ENCODE measurements around the gene SVIL. TPM values are rescaled to one million over a fixed set of nuclear protein-coding genes. Genes with fewer than 3 reads are reported as not detected.

SVIL gene
- total RNA-seq, 4 donors from 2014 or later, result 585 to 1,262 (median 942) TPM

DNA sequence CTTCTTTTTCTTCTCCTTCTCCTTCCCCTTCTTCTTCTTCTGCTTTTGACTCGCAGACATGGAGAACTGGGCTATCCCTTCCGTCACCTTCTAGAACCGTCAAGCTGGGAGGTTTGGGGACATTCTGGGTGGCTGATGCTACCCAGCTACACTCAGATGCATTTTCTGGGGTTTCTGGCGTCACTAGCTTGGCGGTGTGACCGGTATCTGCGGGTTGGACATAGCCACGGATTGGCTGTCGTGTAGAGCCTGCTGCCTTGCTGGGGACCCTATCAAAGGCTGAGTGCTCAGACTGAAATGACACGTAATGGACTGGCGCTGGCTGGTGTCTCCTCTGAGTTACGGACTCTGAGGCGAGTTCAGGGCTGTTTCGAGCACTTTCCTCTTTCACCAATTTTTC lies 101.7 kb downstream of the SVIL start:
- TF ChIP-seq POLR2A (IDR thresholded peaks at IDR 0.05) (no peak), EP300 (IDR thresholded peaks at IDR 0.05) (no peak), POLR2AphosphoS5 (IDR thresholded peaks at IDR 0.05) (no peak)
- TF ChIP-seq, protein P1, sequence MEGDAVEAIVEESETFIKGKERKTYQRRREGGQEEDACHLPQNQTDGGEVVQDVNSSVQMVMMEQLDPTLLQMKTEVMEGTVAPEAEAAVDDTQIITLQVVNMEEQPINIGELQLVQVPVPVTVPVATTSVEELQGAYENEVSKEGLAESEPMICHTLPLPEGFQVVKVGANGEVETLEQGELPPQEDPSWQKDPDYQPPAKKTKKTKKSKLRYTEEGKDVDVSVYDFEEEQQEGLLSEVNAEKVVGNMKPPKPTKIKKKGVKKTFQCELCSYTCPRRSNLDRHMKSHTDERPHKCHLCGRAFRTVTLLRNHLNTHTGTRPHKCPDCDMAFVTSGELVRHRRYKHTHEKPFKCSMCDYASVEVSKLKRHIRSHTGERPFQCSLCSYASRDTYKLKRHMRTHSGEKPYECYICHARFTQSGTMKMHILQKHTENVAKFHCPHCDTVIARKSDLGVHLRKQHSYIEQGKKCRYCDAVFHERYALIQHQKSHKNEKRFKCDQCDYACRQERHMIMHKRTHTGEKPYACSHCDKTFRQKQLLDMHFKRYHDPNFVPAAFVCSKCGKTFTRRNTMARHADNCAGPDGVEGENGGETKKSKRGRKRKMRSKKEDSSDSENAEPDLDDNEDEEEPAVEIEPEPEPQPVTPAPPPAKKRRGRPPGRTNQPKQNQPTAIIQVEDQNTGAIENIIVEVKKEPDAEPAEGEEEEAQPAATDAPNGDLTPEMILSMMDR (IDR thresholded peaks at IDR 0.05), result no peak
- Histone ChIP-seq H3K36me3 (peaks cover 0 to 52% of the 10 kb centered on the region in 2 donors), H3K9me3 (no peaks in the 10 kb centered on the region), H3K4me1 (peaks cover 11 to 66% (median 12%) of the 10 kb centered on the region in 3 donors), H3K27ac (peak overlapping the region in 2 of 4 donors; percentile 77 to 81), H3K4me3 (no peak overlapping the region), H3K27me3 (no peaks in the 10 kb centered on the region)
- ATAC-seq, result no peak
- WGBS, 2 donors (ENCODE audit: low coverage in 1 of 2), result 88 to 91% methylated on average over 6 to 10 of the region's 14 CpGs

DNA sequence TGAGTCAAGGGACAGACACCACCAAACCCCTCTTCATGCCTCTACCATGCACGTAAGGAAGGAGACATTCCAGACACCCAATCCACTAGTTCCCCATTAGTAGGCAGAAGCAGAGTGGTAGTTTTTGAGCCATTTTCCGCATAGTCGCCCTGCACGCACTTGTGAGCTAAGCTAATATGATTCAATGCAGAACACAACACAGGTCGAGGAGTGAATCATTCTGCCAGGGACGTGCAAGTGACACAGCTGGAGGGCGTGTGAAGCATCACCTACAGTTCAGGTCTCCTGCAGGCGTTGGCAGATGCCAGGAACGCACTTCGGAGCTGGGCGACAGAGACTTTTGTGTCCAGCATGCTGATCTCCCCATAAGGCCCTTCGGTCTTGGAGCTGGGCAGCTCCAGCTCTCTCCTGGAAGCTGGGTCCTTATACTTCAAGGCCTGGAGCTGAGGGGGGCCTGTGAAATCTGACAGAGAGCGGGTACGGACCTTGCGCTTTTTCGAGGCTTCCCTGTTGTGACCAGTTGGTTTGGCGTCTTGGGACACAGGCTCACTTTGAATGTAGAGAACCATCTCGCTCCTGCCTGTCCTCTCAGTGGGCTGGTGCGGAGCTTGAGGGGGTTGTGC lies 102.4 kb downstream of the SVIL start:
- no peak overlapping the region for H3K4me3 ChIP-seq

DNA sequence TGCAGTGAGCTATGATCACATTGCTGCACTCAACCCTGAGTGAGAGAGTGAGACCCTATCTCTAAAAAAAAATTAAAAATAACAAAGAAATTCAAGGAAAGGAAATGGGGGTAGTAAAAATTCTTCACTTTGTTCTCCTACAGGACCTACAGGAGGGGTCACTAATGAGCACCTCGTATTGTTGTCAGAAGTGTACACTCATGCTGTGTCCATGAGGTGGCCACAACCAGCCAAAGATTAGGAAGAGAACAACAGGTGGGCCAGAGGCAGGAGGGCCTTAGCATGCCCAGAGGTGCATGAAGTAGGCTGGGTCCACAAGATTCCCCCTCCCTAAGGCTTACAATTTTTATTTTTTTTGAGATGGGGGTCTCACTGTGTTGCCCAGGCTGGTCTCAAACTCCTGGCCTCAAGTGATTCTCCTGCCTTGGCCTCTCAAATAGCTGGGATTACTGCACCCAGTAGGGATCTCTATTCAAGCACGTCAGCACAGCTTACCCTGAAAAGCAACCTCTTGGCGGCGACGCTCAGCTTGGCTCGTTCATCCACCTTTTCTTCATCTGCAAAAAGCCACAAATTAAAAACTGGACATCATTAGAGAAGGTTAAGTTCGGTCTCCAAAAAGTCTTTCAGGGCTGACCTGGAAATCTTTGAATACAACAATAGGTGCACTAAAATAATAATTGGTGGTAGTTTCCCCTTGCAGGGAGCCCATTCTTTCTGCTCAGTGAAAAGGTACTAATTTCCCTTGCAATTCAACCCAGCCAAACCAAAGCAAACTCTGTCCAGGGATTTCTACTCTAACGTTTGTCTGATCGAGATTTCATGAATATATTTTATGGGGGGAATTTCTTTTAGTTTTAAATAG lies 104.4 kb downstream of the SVIL start:
- TF ChIP-seq, protein P1 (IDR thresholded peaks at IDR 0.05), result no peak
- TF ChIP-seq EP300 (IDR thresholded peaks at IDR 0.05), result no peak
- no peak for TF ChIP-seq POLR2A (IDR thresholded peaks at IDR 0.05)
- no peak for TF ChIP-seq POLR2AphosphoS5 (IDR thresholded peaks at IDR 0.05)
- no peak for ATAC-seq
- WGBS, 2 donors (ENCODE audit: low coverage in 1 of 2), result 42 to 76% methylated on average over 4 to 7 of the region's 9 CpGs
- Histone ChIP-seq H3K9me3 (no peaks in the 10 kb centered on the region), H3K27me3 (no peaks in the 10 kb centered on the region), H3K27ac (peak overlapping the region in 2 of 4 donors; percentile 28 to 78), H3K36me3 (peaks cover 0 to 76% of the 10 kb centered on the region in 2 donors), H3K4me1 (peaks cover 4 to 52% (median 5%) of the 10 kb centered on the region in 3 donors), H3K4me3 (no peak overlapping the region)

More for the DNA sequence above, 102.4 kb downstream of the SVIL start:
- TF ChIP-seq, protein P1 (IDR thresholded peaks at IDR 0.05), result no peak
- TF ChIP-seq POLR2AphosphoS5 (IDR thresholded peaks at IDR 0.05) (peak; percentile 3), EP300 (IDR thresholded peaks at IDR 0.05) (no peak), POLR2A (IDR thresholded peaks at IDR 0.05) (no peak)
- Histone ChIP-seq H3K9me3 (no peaks in the 10 kb centered on the region), H3K27me3 (no peaks in the 10 kb centered on the region), H3K4me1 (peaks cover 11 to 60% (median 12%) of the 10 kb centered on the region in 3 donors), H3K27ac (peak overlapping the region in 3 of 4 donors; percentile 33 to 81 (median 77)), H3K36me3 (peaks cover 0 to 58% of the 10 kb centered on the region in 2 donors)
- 74 to 96% methylated on average over 6 to 8 of the region's 19 CpGs for WGBS, 2 donors (ENCODE audit: low coverage in 1 of 2)
- no peak for ATAC-seq

DNA sequence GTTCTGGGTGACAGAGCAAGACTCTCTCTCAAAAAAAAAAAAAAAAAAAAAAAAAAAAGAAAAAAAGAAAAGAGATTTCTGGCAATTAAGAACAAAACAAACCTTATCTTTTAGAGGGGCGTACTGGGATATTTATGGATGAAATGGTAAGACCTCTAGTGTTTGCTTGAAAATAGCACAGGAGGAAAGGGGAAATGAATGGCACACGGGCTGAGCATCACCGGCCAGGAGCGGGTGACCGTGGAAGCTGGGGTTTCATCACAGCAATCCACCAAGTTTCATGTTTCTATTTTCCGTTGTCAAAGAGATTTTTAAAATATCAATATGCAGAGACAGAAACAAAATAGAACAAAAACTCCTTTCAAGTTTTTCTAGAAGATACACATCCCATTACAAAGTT lies 105.6 kb downstream of the SVIL start:
- no peaks in the 10 kb centered on the region for H3K9me3 ChIP-seq
- TF ChIP-seq, protein P1 (IDR thresholded peaks at IDR 0.05), result no peak
- TF ChIP-seq POLR2AphosphoS5 (IDR thresholded peaks at IDR 0.05) (no peak), POLR2A (IDR thresholded peaks at IDR 0.05) (no peak), EP300 (IDR thresholded peaks at IDR 0.05) (no peak)
- ATAC-seq, result no peak
- no peak overlapping the region for H3K4me3 ChIP-seq
- H3K36me3 ChIP-seq, result peaks cover 0 to 88% of the 10 kb centered on the region in 2 donors
- H3K27ac ChIP-seq, result peak overlapping the region in 1 of 4 donors; percentile 78
- WGBS, 2 donors (ENCODE audit: low coverage in 1 of 2), result 65 to 90% methylated on average over 5 to 6 of the region's 6 CpGs
- H3K4me1 ChIP-seq, result peaks cover 0 to 52% (median 0%) of the 10 kb centered on the region in 3 donors
- no peaks in the 10 kb centered on the region for H3K27me3 ChIP-seq
